Transverse colon (tissue), 4 donors: ENCODE results near the gene DTWD2. TPM values are rescaled to one million over a fixed set of nuclear protein-coding genes. Genes with fewer than 3 reads are reported as not detected.
"Not testable (repeated sequence)": the region's sequence is repeated elsewhere in the genome, so short reads cannot be mapped to it uniquely, and the experiment has no call there.

Experiments
- DNase-seq: peaks from one replicate; pipeline ENCODE4 v3.0.0-alpha.2; 2019
- H3K27ac ChIP-seq, 4 donors: fragments of 200-600 bp; sonication (generic); 2 replicates each; pipeline ENCODE4 v1.5.1; 2016 to 2018; ENCODE audit warnings: inconsistent platforms in 4 of 4
- H3K27me3 ChIP-seq: fragments of 200-600 bp; sonication (generic); 2 replicates; pipeline ENCODE4 v1.5.1; 2017; ENCODE audit warnings: inconsistent platforms
- H3K36me3 ChIP-seq, 4 donors: fragments of 200-600 bp; sonication (generic); 2 replicates each; pipeline ENCODE4 v1.5.1; 2017 to 2019; ENCODE audit warnings: inconsistent platforms in 4 of 4
- H3K4me1 ChIP-seq, 4 donors: fragments of 200-600 bp; sonication (generic); 2 replicates each; pipeline ENCODE4 v1.5.1; 2017 to 2020; ENCODE audit warnings: inconsistent platforms in 4 of 4
- H3K4me3 ChIP-seq, 4 donors: fragments of 200-600 bp; sonication (generic); 1 replicate in 1 of 4; 2 replicates in 3 of 4; pipeline versions ENCODE4 v1.5.1 to v1.6.1; 2017 to 2019; ENCODE audit warnings: inconsistent platforms in 4 of 4
- H3K9me3 ChIP-seq, 2 donors: fragments of 200-600 bp; sonication (generic); 2 replicates each; pipeline ENCODE4 v1.5.1; 2017 to 2019; ENCODE audit warnings: inconsistent platforms in 2 of 2
- EP300 ChIP-seq: sonication (generic); formaldehyde crosslinking; IDR thresholded peaks from one replicate; pipeline ENCODE4 v1.6.1; 2017; ENCODE audit warnings: antibody characterized with exemption, low read depth
- POLR2A ChIP-seq: fragments of 450-650 bp; IDR thresholded peaks from one replicate; pipeline ENCODE4 v1.6.1; 2016; ENCODE audit warnings: antibody characterized with exemption, mild to moderate bottlenecking, moderate library complexity
- POLR2AphosphoS5 ChIP-seq, 3 donors: sonication (generic); formaldehyde crosslinking; IDR thresholded peaks; one replicate each; pipeline ENCODE4 v1.6.1; 2016; ENCODE audit warnings: antibody characterized with exemption in 3 of 3
- WGBS, 2 donors: methylation state at CpG; one replicate each; pipeline ENCODE4 v1.1.5; 2018; ENCODE audit warnings: low coverage in 1 of 2; 5-methylcytosine and 5-hydroxymethylcytosine counted together
- in situ Hi-C, 4 donors: fragments of 200-750 bp; cut with MboI; loops; one replicate each; pipeline versions ENCODE4 v1.15.0 to v1.15.1; 2017; ENCODE audit warnings: low sequenced_read_pairs in 3 of 4, low pct_ligation_motif_present in 1 of 4, low pct_unique_long_range_greater_than_20kb in 1 of 4
- intact Hi-C: fragments of 100-400 bp; cut with DNase I; formaldehyde crosslinking; loops from one replicate; pipeline ENCODE4 v1.15.1; 2023; ENCODE audit warnings: low total_unique reads
- total RNA-seq, 4 donors: library from RNA; depleted of rRNA; stranded (reverse); fragments of >200 nt; gene quantifications; one replicate each; pipeline ENCODE4 v1.1.0, GENCODE V29; 2016
- TF ChIP-seq, protein P1 (sequence below), 5 experiments: fragments of 200-600 bp in 3 of 5; fragments of 450-650 bp in 2 of 5; sonication (generic) in 3 of 5; IDR thresholded peaks; 1 replicate in 2 of 5; 2 replicates in 3 of 5; pipeline ENCODE4 v1.5.1; 2016 to 2017; ENCODE audit warnings: antibody characterized with exemption in 5 of 5, inconsistent platforms in 3 of 5, mild to moderate bottlenecking in 2 of 5, moderate library complexity in 1 of 5

DTWD2 gene
- total RNA-seq, 4 donors from 2014 or later, result 13.1 to 34.0 (median 23.0) TPM

GRCh38 chr5:118996098-118996497, 7.8 kb upstream of the DTWD2 start:
- H3K4me3 ChIP-seq, result no peak overlapping the region
- intact Hi-C loops (no loop called here), in situ Hi-C loops (loop anchor here in 2 of 4 donors (25.0 kb wide), 2 partner anchors 266 to 416 kb away; no protein-coding TSS in a partner anchor)
- no peaks in the 10 kb centered on the region for H3K4me1 ChIP-seq
- no peaks in the 10 kb centered on the region for H3K36me3 ChIP-seq
- 92 to 100% methylated on average over 1 of the region's 1 CpG for WGBS, 2 donors
- no peaks in the 10 kb centered on the region for H3K27me3 ChIP-seq
- DNase-seq, result no peak
- TF ChIP-seq POLR2A (no peak), POLR2AphosphoS5 (IDR thresholded peaks at IDR 0.05) (no peak), EP300 (no peak)
- TF ChIP-seq, protein P1, sequence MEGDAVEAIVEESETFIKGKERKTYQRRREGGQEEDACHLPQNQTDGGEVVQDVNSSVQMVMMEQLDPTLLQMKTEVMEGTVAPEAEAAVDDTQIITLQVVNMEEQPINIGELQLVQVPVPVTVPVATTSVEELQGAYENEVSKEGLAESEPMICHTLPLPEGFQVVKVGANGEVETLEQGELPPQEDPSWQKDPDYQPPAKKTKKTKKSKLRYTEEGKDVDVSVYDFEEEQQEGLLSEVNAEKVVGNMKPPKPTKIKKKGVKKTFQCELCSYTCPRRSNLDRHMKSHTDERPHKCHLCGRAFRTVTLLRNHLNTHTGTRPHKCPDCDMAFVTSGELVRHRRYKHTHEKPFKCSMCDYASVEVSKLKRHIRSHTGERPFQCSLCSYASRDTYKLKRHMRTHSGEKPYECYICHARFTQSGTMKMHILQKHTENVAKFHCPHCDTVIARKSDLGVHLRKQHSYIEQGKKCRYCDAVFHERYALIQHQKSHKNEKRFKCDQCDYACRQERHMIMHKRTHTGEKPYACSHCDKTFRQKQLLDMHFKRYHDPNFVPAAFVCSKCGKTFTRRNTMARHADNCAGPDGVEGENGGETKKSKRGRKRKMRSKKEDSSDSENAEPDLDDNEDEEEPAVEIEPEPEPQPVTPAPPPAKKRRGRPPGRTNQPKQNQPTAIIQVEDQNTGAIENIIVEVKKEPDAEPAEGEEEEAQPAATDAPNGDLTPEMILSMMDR (IDR thresholded peaks at IDR 0.05), result no peak
- H3K9me3 ChIP-seq, result peaks cover 4 to 11% of the 10 kb centered on the region in 2 donors
- H3K27ac ChIP-seq, result no peak overlapping the region

- no peaks in the 10 kb centered on the region for H3K36me3 ChIP-seq
- no peak for DNase-seq
- H3K27me3 ChIP-seq, result no peaks in the 10 kb centered on the region
- peaks cover 4 to 9% of the 10 kb centered on the region in 2 donors for H3K9me3 ChIP-seq
- H3K4me3 ChIP-seq, result no peak overlapping the region
- in situ Hi-C loops, result loop anchor here in 2 of 4 donors (25.0 kb wide), 2 partner anchors 268 to 418 kb away; no protein-coding TSS in a partner anchor
- WGBS, 2 donors, result 74% methylated on average over 2 of the region's 2 CpGs; no CpG with 5 or more reads in 1 of the 2 donors
- H3K27ac ChIP-seq, result no peak overlapping the region
- TF ChIP-seq, protein P1 (IDR thresholded peaks at IDR 0.05), result no peak
- TF ChIP-seq POLR2A (no peak), POLR2AphosphoS5 (IDR thresholded peaks at IDR 0.05) (no peak), EP300 (no peak)
- intact Hi-C loops, result no loop called here
- no peaks in the 10 kb centered on the region for H3K4me1 ChIP-seq
Measured at GRCh38 chr5:118994595-118994994, 6.2 kb upstream of the DTWD2 start.

DNA sequence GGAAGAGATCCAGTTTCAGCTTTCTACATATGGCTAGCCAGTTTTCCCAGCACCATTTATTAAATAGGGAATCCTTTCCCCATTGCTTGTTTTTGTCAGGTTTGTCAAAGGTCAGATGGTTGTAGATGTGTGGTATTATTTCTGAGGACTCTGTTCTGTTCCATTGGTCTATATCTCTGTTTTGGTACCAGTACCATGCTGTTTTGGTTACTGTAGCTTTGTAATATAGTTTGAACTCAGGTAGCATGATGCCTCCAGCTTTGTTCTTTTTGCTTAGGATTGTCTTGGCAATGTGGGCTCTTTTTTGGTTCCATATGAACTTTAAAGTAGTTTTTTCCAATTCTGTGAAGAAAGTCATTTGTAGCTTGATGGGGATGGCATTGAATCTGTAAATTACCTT, 4.8 kb upstream of the DTWD2 start:
- H3K27ac ChIP-seq, H3K27me3 ChIP-seq, H3K4me3 ChIP-seq, H3K4me1 ChIP-seq, intact Hi-C loops, H3K36me3 ChIP-seq, DNase-seq, H3K9me3 ChIP-seq: not testable (repeated sequence)
- in situ Hi-C loops, result loop anchor here in 2 of 4 donors (25.0 kb wide), 2 partner anchors 269 to 419 kb away; no protein-coding TSS in a partner anchor

GRCh38 chr5:118992055-118992454, 3.7 kb upstream of the DTWD2 start:
- 80 to 98% methylated on average over 2 to 3 of the region's 3 CpGs for WGBS, 2 donors
- in situ Hi-C loops, result loop anchor here in 2 of 4 donors (25.0 kb wide), 2 partner anchors 270 to 420 kb away; no protein-coding TSS in a partner anchor
- intact Hi-C loops, result not testable (repeated sequence)

GRCh38 chr5:118990582-118990981, 2.2 kb upstream of the DTWD2 start:
- WGBS, 2 donors, result 67 to 83% methylated on average over 1 of the region's 1 CpG
- in situ Hi-C loops, result loop anchor here in 2 of 4 donors (25.0 kb wide), 2 partner anchors 272 to 422 kb away; no protein-coding TSS in a partner anchor
- H3K27ac ChIP-seq, result no peak overlapping the region

More at GRCh38 chr5:118992055-118992454, 3.7 kb upstream of the DTWD2 start:
- H3K27ac ChIP-seq, H3K9me3 ChIP-seq, H3K27me3 ChIP-seq, H3K4me3 ChIP-seq, H3K36me3 ChIP-seq, DNase-seq: not testable (repeated sequence)
- H3K4me1 ChIP-seq, result peaks cover 0 to 13% (median 6%) of the 10 kb centered on the region in 4 donors

More at GRCh38 chr5:118990582-118990981, 2.2 kb upstream of the DTWD2 start:
- Histone ChIP-seq H3K4me3 (no peak overlapping the region), H3K9me3 (no peaks in the 10 kb centered on the region), H3K36me3 (no peaks in the 10 kb centered on the region), H3K4me1 (peaks cover 0 to 17% (median 8%) of the 10 kb centered on the region in 4 donors), H3K27me3 (no peaks in the 10 kb centered on the region)
- TF ChIP-seq, protein P1 (IDR thresholded peaks at IDR 0.05), result no peak
- TF ChIP-seq EP300, result no peak
- no peak for TF ChIP-seq POLR2AphosphoS5 (IDR thresholded peaks at IDR 0.05)
- no peak for TF ChIP-seq POLR2A
- no peak for DNase-seq
- intact Hi-C loops, result no loop called here
